Measurements from ENCODE around the gene PLEKHG4B.

DNA sequence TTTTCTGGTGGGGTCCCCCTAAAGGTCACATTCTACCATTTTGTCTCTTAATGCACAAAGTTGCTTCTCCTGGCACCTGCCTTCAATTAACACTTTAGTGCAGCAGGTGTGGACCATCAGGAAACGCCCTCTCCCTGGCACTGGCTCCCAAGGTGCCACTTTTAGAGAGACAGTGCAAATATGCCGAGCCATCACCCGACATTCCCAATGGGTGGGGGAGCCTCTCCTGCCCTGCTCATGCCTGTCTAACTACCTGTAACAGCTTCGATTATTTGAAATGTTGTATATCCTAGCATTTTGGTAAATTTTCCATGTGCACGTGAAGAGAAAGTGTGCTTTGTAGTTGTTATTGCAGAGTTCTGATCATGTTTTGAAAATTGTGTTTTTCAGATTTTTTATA is 86.1 kb downstream of the PLEKHG4B start:
- TF ChIP-seq POLR2A (IDR thresholded peaks at IDR 0.05; ENCODE audit: low read length) (no peak), GATA1 (IDR thresholded peaks at IDR 0.05; ENCODE audit: low read depth, low read length) (no peak)
